Panc1 (cell line): Measurements from ENCODE around the gene TUBA4A.

Source experiments
- CTCF ChIP-seq: fragments of 450-650 bp; IDR thresholded peaks from 2 replicates; pipeline ENCODE4 v1.5.1; 2017; ENCODE audit warnings: mild to moderate bottlenecking
- POLR2AphosphoS5 ChIP-seq: IDR thresholded peaks from 2 replicates; pipeline ENCODE4 v1.6.1; 2012; ENCODE audit warnings: mild to moderate bottlenecking, low read depth, low read length, moderate library complexity
- SIN3A ChIP-seq: IDR thresholded peaks from 2 replicates; pipeline ENCODE4 v1.6.1; 2012; ENCODE audit warnings: low read depth, mild to moderate bottlenecking, low read length, moderate library complexity, borderline replicate concordance; ENCODE audit not compliant: insufficient read depth
- TF ChIP-seq, protein P1 (sequence below), 2 experiments: IDR thresholded peaks; 2 replicates each; pipeline ENCODE4 v1.6.1; 2011 to 2012; ENCODE audit warnings: low read depth in 2 of 2, control low read depth in 1 of 2, low read length in 1 of 2, mild to moderate bottlenecking in 1 of 2, moderate library complexity in 1 of 2; ENCODE audit not compliant: insufficient read depth in 1 of 2

- TF ChIP-seq SIN3A, result no peak
- no peak for TF ChIP-seq CTCF
- TF ChIP-seq, protein P1, sequence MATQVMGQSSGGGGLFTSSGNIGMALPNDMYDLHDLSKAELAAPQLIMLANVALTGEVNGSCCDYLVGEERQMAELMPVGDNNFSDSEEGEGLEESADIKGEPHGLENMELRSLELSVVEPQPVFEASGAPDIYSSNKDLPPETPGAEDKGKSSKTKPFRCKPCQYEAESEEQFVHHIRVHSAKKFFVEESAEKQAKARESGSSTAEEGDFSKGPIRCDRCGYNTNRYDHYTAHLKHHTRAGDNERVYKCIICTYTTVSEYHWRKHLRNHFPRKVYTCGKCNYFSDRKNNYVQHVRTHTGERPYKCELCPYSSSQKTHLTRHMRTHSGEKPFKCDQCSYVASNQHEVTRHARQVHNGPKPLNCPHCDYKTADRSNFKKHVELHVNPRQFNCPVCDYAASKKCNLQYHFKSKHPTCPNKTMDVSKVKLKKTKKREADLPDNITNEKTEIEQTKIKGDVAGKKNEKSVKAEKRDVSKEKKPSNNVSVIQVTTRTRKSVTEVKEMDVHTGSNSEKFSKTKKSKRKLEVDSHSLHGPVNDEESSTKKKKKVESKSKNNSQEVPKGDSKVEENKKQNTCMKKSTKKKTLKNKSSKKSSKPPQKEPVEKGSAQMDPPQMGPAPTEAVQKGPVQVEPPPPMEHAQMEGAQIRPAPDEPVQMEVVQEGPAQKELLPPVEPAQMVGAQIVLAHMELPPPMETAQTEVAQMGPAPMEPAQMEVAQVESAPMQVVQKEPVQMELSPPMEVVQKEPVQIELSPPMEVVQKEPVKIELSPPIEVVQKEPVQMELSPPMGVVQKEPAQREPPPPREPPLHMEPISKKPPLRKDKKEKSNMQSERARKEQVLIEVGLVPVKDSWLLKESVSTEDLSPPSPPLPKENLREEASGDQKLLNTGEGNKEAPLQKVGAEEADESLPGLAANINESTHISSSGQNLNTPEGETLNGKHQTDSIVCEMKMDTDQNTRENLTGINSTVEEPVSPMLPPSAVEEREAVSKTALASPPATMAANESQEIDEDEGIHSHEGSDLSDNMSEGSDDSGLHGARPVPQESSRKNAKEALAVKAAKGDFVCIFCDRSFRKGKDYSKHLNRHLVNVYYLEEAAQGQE (IDR thresholded peaks at IDR 0.05; ENCODE audit: insufficient read depth in 1 of 2, low read depth in 2 of 2, low read length in 1 of 2), result no peak
- no peak for TF ChIP-seq POLR2AphosphoS5
Observed at GRCh38 chr2:219205165-219205538, 48.6 kb downstream of the TUBA4A start.
